LNCaP clone FGC (cell line): ENCODE measurements around the gene BTRC.
A peak's percentile ranks its signal among the peaks of the same experiment; 100 is the strongest.

Source experiments
- DNase-seq: peaks from one replicate; pipeline ENCODE4 v3.0.0-alpha.2; 2011; ENCODE audit warnings: low read depth
- H3K4me3 ChIP-seq: 2 replicates; pipeline ENCODE4 v1.5.1; 2011; ENCODE audit warnings: mild to moderate bottlenecking, low read depth, low read length, control low read depth
- TF ChIP-seq, protein P1 (sequence below): IDR thresholded peaks from 2 replicates; pipeline ENCODE4 v1.5.1; 2012; ENCODE audit warnings: mild to moderate bottlenecking; ENCODE audit not compliant: control insufficient read depth, insufficient read depth; ENCODE audit errors: extremely low read depth

Gene BTRC

DNA sequence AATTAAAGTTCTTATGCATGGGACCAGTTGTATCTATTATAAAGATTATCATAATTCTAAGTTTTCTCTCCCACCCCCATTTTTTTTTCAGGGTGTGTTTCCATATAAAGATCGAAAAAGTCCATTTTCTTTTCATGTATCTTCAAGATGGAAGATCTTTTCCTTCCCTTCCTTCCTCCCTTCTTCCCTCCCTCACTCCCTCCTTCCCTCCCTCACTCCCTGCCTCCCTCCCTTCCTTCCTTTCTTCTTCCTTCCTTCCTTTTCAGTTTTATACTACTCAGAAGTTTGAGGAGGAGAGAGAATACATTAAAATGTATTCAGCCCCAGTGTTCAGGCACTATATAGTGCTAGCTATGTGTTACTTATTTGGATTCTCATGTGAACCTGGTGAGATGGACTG, 136.1 kb downstream of the BTRC start:
- TF ChIP-seq, protein P1, sequence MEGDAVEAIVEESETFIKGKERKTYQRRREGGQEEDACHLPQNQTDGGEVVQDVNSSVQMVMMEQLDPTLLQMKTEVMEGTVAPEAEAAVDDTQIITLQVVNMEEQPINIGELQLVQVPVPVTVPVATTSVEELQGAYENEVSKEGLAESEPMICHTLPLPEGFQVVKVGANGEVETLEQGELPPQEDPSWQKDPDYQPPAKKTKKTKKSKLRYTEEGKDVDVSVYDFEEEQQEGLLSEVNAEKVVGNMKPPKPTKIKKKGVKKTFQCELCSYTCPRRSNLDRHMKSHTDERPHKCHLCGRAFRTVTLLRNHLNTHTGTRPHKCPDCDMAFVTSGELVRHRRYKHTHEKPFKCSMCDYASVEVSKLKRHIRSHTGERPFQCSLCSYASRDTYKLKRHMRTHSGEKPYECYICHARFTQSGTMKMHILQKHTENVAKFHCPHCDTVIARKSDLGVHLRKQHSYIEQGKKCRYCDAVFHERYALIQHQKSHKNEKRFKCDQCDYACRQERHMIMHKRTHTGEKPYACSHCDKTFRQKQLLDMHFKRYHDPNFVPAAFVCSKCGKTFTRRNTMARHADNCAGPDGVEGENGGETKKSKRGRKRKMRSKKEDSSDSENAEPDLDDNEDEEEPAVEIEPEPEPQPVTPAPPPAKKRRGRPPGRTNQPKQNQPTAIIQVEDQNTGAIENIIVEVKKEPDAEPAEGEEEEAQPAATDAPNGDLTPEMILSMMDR = no peak

DNA sequence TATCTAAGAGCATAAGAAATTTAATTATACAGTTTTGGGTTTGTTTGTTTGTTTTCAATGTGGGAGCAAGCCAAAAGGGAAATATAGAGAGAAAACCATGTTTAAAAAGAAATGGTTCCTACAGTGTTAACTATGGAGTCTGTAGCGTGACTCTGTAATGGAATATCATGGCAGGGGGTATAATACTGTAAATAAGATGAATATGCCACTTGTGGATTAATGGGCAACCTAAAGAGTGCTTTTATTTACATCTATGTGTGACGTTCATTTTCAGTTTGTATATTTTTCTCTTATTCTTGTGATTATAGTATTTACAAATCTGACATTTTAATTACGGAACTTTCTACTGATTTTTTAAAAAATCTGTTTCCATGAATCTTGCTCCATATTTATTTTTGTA, 138.2 kb downstream of the BTRC start:
- TF ChIP-seq, protein P1 = no peak
- H3K4me3 ChIP-seq = no peak overlapping the region
- no peak for DNase-seq

More for the DNA sequence above, 136.1 kb downstream of the BTRC start:
- DNase-seq = no peak
- H3K4me3 ChIP-seq = no peak overlapping the region

DNA sequence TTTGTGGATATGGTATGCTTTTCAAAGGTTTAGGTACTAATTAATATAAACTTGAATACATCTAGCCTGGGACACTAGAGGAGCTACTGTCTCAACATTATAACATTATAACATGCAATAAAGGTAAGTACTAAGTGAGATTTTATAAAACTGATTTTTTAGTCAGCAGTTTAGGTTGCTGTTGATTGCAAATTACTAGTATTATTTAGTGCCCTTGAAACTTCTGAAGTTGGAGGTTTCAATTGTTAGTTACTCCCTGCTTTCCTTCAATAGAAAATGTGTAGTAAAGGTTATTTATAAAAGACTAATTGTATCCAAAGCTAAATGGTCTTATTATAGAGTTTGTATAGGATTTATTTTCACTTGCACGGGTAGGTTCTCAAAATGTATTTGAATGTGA, 138.8 kb downstream of the BTRC start:
- DNase-seq = no peak
- TF ChIP-seq, protein P1 = no peak
- no peak overlapping the region for H3K4me3 ChIP-seq

DNA sequence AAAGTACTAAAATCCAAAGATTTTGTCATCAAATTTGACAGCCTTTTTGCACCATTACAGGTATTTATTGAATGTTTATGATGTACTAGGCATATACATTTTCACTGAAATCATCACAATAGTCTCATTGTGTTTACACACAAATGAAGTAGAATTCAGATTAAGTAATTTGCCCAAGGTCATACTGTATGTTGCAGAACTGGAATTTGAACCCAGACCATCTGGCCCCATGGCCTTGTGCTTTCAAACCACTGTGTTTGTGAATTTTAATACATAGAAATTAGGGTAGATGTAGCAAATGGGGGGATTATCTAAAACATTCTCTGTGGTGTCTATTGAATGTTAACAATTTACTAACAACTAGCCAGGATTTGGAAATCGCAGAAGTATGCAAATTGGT, 139.3 kb downstream of the BTRC start:
- DNase-seq = no peak
- TF ChIP-seq, protein P1 = no peak
- no peak overlapping the region for H3K4me3 ChIP-seq

DNA sequence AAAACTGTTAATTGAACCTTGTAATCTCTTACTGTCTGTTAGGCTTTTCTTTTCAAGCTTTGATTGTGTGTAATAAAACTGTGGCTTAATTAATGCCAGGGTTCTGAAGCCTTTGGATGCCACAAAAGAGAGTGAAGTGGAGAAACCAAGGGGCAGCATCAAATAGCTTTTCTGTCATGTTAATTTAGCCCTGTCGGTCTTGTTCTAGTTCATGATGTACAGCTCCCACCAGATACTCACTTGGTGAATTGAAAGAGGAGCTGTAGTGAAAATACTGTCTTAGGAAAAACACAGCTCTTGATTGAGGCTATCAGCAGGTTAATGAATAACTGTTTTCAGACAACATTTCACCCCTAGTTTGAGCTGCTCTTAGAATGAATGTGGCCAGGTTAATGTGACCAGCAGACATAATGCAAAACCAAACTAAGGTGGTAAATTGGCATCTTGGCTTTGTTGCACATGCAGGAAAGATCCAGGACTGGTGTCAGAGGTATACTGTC, 139.9 kb downstream of the BTRC start:
- TF ChIP-seq, protein P1 = no peak
- H3K4me3 ChIP-seq = no peak overlapping the region
- no peak for DNase-seq

DNA sequence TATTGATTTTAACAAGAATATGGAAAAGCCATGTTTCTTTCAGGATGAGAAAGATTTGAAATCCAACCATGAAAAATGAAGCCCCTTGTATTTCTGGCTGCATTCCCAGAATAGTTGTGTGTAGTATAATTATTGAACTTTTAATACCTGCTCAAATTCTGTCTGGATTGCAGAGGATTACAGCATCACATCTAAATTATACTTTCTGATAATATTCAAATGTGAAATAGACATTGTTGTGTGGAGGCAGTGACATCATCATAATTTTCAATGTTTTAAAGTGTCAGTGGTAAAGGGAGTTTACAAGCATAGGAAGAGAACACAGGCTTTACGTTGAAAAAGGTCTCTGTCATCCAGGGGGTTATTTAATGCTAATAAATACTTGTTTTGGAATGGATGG, 140.7 kb downstream of the BTRC start:
- H3K4me3 ChIP-seq = no peak overlapping the region
- TF ChIP-seq, protein P1 = no peak
- DNase-seq = no peak

DNA sequence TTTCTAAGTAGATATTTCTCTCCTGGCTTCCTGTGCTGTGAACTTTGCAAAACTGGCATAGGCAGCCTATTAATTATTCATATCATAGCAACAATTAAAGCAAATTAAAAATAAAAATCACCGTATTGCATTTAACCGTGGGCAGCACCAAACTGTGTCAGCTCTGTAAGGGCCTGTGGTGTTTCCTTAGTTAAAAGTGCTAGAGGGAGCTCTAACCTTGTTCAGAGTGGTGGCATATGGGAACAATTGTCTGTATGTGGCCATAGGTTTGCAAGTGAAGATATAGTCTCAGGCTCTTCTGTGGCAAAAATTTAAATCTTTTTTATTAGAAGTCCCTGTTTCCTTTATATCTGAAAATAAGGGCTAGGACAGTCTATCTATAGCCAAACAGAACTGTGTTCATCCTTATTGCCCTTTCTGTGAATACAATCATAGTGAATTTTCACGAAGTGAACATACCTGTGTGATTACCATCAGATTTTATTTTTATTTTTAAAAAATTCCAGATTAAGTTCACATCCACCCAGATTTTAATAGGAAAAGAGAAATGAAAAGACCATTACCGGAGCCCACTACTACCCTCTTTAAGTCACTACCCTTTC, 141.5 kb downstream of the BTRC start:
- TF ChIP-seq, protein P1 = peak; percentile 60
- DNase-seq = no peak
- no peak overlapping the region for H3K4me3 ChIP-seq
